Caki2 (cell line): ENCODE results near the gene ALOX12B. TPM values are rescaled to one million over a fixed set of nuclear protein-coding genes. Genes with fewer than 3 reads are reported as not detected.
"Not testable (repeated sequence)": the region's sequence is repeated elsewhere in the genome, so short reads cannot be mapped to it uniquely, and the experiment has no call there.

ENCODE experiments used
- DNase-seq: peaks from one replicate; pipeline ENCODE4 v3.0.0-alpha.2; 2015; ENCODE audit warnings: low read depth
- in situ Hi-C: cut with HindIII; loops from 2 replicates; pipeline ENCODE4 v1.10.0; 2016; ENCODE audit warnings: low sequenced_read_pairs, low pct_unique_long_range_greater_than_20kb, mixed read lengths
- total RNA-seq: library from RNA; depleted of rRNA; stranded (reverse); fragments of >200 nt; shearing (Covaris generic); gene quantifications from 2 replicates; pipeline ENCODE4 v1.2.3, GENCODE V29; 2014; ENCODE audit warnings: low replicate concordance; rRNA removed

Gene ALOX12B
- total RNA-seq, 1 experiment from 2014 or later: 0.74 TPM

- no peak for DNase-seq
Measured at GRCh38 chr17:8038954-8039610, 48.4 kb downstream of the ALOX12B start, which contains the start of gene ALOX15B. Gene ALOX15B, plus strand, starts transcription at chr17:8039059. Its CDS starts 97 bp downstream, at chr17:8039156.

GRCh38 chr17:8032442-8032841 lies 55.1 kb downstream of the ALOX12B start:
- DNase-seq: no peak
- in situ Hi-C loops: no loop called here

More at GRCh38 chr17:8038954-8039610, 48.4 kb downstream of the ALOX12B start, which contains the start of gene ALOX15B:
- in situ Hi-C loops: no loop called here

- in situ Hi-C loops: no loop called here
- DNase-seq: no peak
Measured at GRCh38 chr17:8031950-8032349, 55.6 kb downstream of the ALOX12B start.

- DNase-seq: no peak
- in situ Hi-C loops: no loop called here
Measured at GRCh38 chr17:8031261-8031661, 56.3 kb downstream of the ALOX12B start.

GRCh38 chr17:8029121-8029520 lies 58.4 kb downstream of the ALOX12B start:
- DNase-seq: no peak
- in situ Hi-C loops: no loop called here

- DNase-seq: no peak
- in situ Hi-C loops: no loop called here
Measured at GRCh38 chr17:8025176-8025911, 62.2 kb downstream of the ALOX12B start.

- DNase-seq, in situ Hi-C loops: not testable (repeated sequence)
Measured at GRCh38 chr17:8024161-8024560, 63.4 kb downstream of the ALOX12B start.

Other genes starting within 250 kb of the ALOX12B start
- gene TMEM88, start 232.7 kb downstream of the ALOX12B start, total RNA-seq: not detected in 2 replicates
- gene NAA38, start 230.2 kb downstream of the ALOX12B start, total RNA-seq: 52.9 and 61.3 TPM in 2 replicates
- gene CYB5D1, start 229.7 kb downstream of the ALOX12B start, total RNA-seq: 4.6 and 4.7 TPM in 2 replicates
- 21.3 and 23.8 TPM in 2 replicates for gene CHD3, start 198.9 kb downstream of the ALOX12B start, total RNA-seq
- gene RNF227, start 171.4 kb downstream of the ALOX12B start, total RNA-seq: 2.0 and 2.6 TPM in 2 replicates
- 0.29 TPM in 1 of 2 replicates, not detected in the other for gene KCNAB3, start 157.9 kb downstream of the ALOX12B start, total RNA-seq
- 0.71 and 6.5 TPM in 2 replicates for gene TRAPPC1, start 155.8 kb downstream of the ALOX12B start, total RNA-seq
- gene CNTROB, start 155.5 kb downstream of the ALOX12B start, total RNA-seq: 16.6 and 27.1 TPM in 2 replicates
- not detected in 2 replicates for gene GUCY2D, start 85.1 kb downstream of the ALOX12B start, total RNA-seq
- not detected in 2 replicates for gene ALOX15B, start 48.7 kb downstream of the ALOX12B start, total RNA-seq
- gene ALOXE3, start 30.8 kb upstream of the ALOX12B start, total RNA-seq: not detected in 2 replicates
- gene HES7, start 36.4 kb upstream of the ALOX12B start, total RNA-seq: 5.3 TPM in 1 of 2 replicates, not detected in the other
- gene PER1, start 64.7 kb upstream of the ALOX12B start, total RNA-seq: 3.2 and 5.6 TPM in 2 replicates
- 0.09 TPM in 1 of 2 replicates, not detected in the other for gene VAMP2, start 75.2 kb upstream of the ALOX12B start, total RNA-seq
- 47.8 and 62.4 TPM in 2 replicates for gene TMEM107, start 88.7 kb upstream of the ALOX12B start, total RNA-seq
- 7.0 and 8.7 TPM in 2 replicates for gene BORCS6, start 102.5 kb upstream of the ALOX12B start, total RNA-seq
- 67.6 and 78.3 TPM in 2 replicates for gene AURKB, start 122.9 kb upstream of the ALOX12B start, total RNA-seq
- 0.38 and 1.2 TPM in 2 replicates for gene CTC1, start 160.3 kb upstream of the ALOX12B start, total RNA-seq
- gene PFAS, start 161.6 kb upstream of the ALOX12B start, total RNA-seq: 30.2 and 38.5 TPM in 2 replicates
- gene RANGRF, start 201.0 kb upstream of the ALOX12B start, total RNA-seq: 13.8 and 28.6 TPM in 2 replicates
- 0.81 TPM in 1 of 2 replicates, not detected in the other for gene SLC25A35, start 207.7 kb upstream of the ALOX12B start, total RNA-seq
- gene ARHGEF15, start 222.5 kb upstream of the ALOX12B start, total RNA-seq: not detected in 2 replicates